ENCODE data around the gene NEUROD4.
A peak's percentile ranks its signal among the peaks of the same experiment; 100 is the strongest.
"Not testable (repeated sequence)": the region's sequence is repeated elsewhere in the genome, so short reads cannot be mapped to it uniquely, and the experiment has no call there.

The NEUROD4 gene, protein sequence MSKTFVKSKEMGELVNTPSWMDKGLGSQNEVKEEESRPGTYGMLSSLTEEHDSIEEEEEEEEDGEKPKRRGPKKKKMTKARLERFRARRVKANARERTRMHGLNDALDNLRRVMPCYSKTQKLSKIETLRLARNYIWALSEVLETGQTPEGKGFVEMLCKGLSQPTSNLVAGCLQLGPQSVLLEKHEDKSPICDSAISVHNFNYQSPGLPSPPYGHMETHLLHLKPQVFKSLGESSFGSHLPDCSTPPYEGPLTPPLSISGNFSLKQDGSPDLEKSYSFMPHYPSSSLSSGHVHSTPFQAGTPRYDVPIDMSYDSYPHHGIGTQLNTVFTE

DNA sequence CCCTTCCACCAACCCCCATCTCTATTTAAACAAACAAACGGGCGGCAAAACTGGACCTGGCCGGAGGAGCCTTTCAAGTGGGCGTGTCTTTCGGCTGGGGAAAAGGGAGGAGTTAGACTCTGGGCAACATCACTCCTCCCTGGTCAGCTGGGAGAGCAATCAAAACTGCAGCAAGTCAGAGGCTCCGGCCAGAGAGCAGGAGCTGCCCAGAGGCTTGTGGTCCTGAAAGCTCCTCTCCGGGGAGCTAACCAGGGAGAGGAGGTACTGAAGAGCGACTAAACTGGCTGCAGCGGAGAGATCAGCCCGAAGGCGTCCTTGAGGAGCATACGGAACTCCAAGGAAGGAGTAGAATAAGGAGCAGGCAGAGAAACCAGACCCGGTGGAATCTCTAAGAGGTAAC, at the start of gene NEUROD4:
Gene NEUROD4 (plus strand): TSS at position 191 of the 400 bp plus-strand sequence. CDS start 6,466 bp downstream, outside the sequence.
- peak in 2 of 3 donors; percentile 2 to 3 for DNase-seq (ENCODE audit: low read depth in 3 of 3)

DNA sequence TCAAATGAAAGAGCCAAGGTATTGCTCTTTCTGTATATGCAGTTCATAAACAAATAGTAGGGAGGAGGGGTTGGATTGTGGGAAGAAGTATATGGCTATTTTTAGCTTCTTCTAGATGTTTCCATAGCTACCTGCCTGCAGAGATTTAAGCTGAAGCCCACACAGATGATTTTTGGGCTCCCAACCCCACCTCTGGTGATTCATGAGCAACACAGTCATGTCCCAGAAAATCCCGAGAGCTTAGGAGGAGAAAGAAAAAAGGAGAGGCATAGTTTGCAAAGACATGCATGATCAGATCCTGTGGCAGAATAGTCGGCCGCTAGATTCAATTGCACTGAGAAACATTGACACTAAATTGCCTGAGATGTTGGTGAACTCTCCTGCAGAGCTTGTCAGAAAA, 49.0 kb upstream of the NEUROD4 start:
- no peak for DNase-seq (ENCODE audit: low read depth in 3 of 3)

DNA sequence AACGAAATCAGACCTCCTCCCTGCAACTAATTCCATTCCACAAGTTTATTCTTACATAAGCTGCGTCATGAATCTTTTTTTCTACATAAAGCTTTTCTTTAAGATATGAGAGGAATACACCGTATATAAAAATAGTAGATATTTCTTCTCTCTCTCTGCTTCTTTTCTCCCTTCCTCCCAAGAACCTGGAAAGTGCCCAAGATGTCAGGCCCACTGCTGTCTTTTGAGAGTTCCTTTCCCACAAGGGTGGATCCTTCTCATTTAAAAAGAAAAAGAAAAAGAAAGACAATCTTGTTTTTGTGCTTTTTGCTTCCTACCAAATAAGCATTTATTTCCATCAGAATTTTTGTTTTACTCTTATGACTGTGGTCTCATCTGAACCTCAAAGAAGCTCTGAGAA, 46.2 kb upstream of the NEUROD4 start:
- DNase-seq (ENCODE audit: low read depth in 3 of 3): no peak

DNA sequence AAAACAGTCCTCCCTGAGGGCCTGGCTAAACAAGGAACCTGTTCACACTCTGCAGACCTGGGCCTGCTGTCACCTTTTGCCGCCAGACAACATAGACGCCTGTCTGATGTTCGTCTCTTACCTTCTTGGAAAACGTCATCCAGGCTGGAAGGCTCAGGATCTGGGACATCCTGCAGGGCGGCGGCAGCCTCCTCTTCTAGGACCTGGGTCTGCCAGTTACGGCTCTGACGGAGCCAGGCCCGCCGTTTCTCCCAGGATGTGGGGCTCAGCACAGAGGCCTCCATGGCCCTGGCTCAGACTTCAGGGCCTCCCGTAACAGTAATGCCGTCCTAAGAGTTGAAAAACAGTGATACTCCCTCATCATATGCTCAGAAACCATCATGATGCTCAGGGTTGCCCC, 45.5 kb upstream of the NEUROD4 start:
- no peak for DNase-seq (ENCODE audit: low read depth in 3 of 3)

- DNase-seq (ENCODE audit: low read depth in 3 of 3): no peak
Measured at GRCh38 chr12:54975272-54975671, 44.5 kb upstream of the NEUROD4 start.

DNA sequence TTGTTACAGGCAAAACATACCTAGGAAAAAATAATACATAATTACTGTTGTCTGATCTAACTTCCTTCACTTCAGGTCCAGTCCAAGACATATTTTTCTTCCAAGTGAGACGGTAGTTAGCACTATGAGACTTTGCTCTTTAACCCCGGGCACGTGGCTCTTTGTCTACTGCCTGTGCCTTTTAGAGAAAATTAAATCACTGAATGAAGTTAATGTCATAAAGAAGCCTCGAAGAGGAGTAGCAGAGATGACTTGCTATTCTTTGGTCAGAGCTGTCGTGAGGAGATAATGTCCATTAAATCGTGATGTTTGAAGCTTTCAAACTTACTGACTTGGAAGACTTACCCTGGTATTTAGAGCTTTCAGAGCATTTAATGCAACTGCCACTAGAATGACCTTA, 43.9 kb upstream of the NEUROD4 start:
- DNase-seq (ENCODE audit: low read depth in 3 of 3): no peak

DNA sequence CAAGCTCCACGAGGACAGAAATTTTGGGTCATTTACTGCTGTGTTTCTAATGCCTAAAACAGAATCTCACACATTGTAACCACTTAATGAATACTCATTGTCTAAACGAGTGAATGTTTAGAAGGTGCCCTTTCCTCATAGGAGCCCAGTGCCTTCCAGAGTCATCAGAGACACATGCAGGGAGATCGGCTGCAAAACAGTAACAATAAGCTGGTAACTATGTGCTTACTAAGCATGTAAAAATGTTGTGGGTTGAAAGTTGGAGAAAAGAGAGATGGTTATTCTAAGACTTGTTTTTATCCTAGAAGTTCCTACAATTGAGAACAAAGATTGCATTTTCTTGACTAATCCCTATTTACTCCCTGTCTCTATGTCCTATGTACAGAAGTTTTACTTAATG, 42.6 kb upstream of the NEUROD4 start:
- no peak for DNase-seq (ENCODE audit: low read depth in 3 of 3)

- no peak for DNase-seq (ENCODE audit: low read depth in 3 of 3)
Measured at GRCh38 chr12:54977857-54978256, 41.9 kb upstream of the NEUROD4 start.

GRCh38 chr12:54980341-54980740, 39.4 kb upstream of the NEUROD4 start:
- DNase-seq (ENCODE audit: low read depth in 3 of 3): no peak

DNA sequence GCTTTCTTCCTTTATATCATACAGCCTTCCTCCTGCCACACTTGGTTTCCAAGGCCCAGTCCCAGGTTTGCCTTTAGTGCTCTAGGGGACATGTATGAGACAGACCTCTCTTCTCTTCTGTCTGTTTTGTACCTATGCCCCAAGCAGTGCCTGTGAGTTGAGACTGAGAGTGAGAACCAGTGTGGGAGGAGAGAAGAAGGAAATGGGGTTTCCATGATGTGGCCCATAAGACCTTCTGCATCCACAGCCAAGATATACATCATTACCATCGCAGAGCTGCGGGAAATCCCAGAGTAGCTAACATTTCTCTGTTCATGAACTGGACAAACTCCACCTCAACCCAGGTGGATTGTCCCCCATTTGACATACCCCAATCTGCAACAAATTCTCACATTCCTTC, 38.0 kb upstream of the NEUROD4 start:
- no peak for DNase-seq (ENCODE audit: low read depth in 3 of 3)

- no peak for DNase-seq (ENCODE audit: low read depth in 3 of 3)
Measured at GRCh38 chr12:54983536-54984101, 36.2 kb upstream of the NEUROD4 start.

DNA sequence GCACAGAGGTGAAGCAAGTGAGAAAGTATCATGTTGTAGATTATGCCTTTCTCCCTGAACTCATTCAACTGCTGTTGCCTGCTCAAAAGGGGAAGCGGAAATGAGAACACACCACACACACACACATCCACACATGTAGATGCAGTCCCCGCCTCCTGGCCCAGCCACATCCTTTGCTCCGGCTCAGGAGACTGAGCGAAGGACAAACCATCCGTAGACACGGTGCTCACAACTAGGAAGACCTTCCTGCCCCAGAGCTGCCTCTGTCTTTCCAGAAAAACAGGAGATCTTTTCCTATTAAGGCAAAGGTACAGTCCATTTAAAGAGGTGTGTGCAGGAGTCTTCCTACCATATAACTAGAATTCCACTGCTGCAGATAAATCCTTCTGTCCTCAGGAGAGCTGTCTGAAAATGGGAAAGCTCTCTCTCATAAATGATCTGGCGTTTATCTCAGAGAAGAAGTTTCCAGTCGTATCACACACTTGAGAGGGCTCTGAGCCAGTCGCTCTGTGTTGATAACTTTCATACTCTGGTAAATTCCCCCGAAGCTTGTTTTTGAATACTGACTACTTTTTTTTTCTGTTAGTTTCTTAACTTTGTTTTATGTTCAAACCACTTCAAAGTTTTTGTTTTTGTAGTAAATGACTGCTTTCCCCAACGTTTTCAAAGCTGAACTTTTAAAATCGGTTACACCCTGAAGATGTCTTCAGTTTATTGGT, 35.0 kb upstream of the NEUROD4 start, which contains the start of gene TESPA1:
Gene TESPA1 (minus strand): TSS at position 105 of the 719 bp plus-strand sequence. CDS start 10,200 bp downstream, outside the sequence.
- peak; percentile 69 to 74 (median 72) for DNase-seq (ENCODE audit: low read depth in 3 of 3)

DNA sequence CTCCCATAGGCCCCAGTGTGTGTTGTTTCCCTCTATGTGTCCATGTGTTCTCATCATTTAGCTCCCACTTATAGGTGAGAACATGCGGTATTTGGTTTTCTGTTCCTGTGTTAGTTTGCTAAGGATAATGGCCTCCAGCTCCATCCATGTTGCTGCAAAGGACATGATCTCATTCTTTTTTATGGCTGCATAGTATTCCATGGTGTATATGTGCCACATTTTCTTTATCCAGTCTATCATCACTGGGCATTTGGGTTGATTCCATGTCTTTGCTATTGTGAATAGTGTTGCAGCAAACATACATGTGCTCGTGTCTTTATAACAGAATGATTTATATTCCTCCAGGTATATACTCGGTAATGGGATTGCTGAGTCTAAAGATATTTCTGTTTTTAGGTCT, 33.0 kb upstream of the NEUROD4 start:
- DNase-seq (ENCODE audit: low read depth in 3 of 3): not testable (repeated sequence)

DNA sequence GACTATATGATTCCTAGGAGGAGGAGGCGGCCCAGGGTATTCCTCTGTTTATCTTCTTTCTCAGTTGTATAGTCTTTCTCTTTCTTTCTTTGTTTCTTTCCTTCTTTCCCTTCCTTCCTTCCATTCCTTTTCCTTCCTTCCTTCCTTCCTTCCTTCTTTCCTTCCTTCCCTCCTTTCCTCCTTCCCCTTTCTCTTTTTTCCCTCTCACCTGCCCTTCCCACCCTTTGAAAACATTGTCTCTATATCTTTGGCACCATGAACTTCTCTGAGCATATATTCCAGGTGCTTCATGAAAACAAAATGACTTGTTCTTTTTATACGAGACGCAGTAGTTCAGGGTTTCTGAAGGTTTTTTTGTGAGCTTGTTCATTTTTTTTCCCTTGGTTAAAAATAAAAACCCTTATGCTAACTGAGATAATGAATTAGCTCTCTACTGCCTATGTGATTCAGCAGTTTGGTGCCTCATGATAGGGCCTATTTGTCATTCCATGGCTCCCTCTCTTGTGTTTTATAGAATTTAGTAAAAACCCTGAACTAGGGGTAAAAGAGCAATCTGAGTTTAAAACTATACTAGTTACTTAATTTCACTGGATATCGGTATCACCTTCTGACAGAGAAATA, 32.1 kb upstream of the NEUROD4 start:
- DNase-seq (ENCODE audit: low read depth in 3 of 3): no peak

GRCh38 chr12:54988402-54989054, 31.2 kb upstream of the NEUROD4 start:
- no peak for DNase-seq (ENCODE audit: low read depth in 3 of 3)

DNA sequence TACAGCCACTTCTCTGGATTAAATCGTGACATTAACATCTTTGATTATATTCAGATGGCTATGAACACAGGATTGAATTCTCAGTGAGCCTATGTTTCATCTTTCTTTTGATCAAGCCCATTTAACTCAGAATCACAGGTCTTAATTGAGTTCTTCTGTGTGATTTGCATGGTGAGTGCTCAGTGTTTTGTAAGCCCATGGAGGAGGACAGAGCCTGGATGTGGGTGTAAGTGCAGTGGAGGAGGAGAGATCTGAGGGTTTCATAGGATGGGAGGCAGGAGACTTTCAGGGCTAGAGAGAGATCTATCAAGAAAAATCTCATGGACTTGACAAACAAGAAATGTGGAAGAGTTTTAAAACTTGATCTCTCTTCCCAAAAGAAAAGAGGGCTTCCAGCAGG, 29.9 kb upstream of the NEUROD4 start:
- no peak for DNase-seq (ENCODE audit: low read depth in 3 of 3)

DNA sequence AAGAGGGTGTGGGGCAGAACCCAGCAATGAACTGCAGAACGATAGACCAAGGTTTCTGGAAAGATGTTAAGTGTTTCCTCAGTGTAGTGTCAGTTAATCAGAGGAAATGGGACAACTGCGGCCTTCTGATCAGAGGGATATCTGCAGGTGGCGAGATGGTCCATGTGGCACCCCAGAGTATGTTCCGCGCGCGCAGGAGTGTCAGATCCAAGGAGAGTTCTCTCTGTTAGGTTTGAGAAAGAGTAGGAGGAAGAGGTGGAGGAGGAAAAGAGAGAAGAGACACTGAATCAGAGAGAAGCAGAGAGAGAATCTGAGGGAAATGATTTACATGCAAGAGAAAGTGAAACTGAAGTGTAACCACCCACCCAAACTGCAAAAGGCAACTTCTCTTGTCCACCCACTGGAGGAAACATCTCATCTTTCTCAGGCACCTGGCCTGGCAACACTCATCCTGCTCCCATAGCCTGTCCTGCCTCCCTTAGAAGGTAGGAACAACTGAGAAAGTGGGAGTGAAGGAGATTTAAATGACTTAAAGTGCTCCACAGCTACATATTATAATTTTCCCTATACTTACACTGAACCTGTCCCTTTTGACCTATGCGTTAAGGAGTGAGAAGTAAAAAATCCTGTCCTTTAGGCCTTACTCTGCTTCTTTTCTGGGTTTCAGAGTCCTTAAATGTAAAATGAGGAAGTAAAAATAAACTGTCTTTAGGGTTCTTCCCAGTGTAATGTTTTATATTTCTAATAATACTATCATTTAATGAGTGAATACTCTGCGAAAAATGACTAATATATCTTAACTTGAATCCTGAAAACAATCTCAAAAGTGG, 28.4 kb upstream of the NEUROD4 start:
- no peak for DNase-seq (ENCODE audit: low read depth in 3 of 3)

DNA sequence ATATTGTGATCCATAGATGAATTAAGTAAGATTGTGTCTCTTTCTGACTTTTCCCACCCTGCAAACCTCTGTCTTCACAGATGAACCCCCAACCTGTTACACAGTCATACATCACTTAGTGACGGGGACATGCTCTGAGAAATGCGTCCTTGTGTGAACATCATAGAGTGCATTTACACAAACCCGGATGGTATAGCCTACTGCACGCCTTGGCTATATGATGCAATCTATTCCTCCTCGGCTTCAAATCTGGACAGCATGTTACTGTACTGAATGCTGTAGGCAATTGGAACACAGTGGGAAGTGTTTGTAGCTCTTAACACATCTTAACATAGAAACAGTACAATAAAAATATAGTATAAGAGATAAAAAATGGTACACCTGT, 27.8 kb upstream of the NEUROD4 start:
- no peak for DNase-seq (ENCODE audit: low read depth in 3 of 3)

GRCh38 chr12:54993181-54993835, 26.5 kb upstream of the NEUROD4 start:
- DNase-seq (ENCODE audit: low read depth in 3 of 3): peak in 1 of 3 donors; percentile 44

- DNase-seq (ENCODE audit: low read depth in 3 of 3): no peak
Measured at GRCh38 chr12:54996205-54996604, 23.6 kb upstream of the NEUROD4 start.

Measured in stimulated activated CD4-positive, alpha-beta T cell treated with anti-CD3 and anti-CD28 coated beads, TNF-alpha, amount 100 ng/mL, for 48 hours (primary cell).